Large intestine (tissue), 3 donors: ENCODE measurements around the gene WEE2. TPM values are rescaled to one million over a fixed set of nuclear protein-coding genes. Genes with fewer than 3 reads are reported as not detected.

Source experiments
- DNase-seq, 2 donors: peaks; one replicate each; pipeline versions ENCODE4 v3.0.0 to v3.0.0-alpha.2; 2013
- H3K27ac ChIP-seq: one replicate; pipeline ENCODE4 v1.5.1; 2013; ENCODE audit warnings: low read length
- H3K27me3 ChIP-seq: 2 replicates; pipeline ENCODE4 v1.6.1; 2013; ENCODE audit warnings: low read length; ENCODE audit not compliant: control insufficient read depth, insufficient read depth
- H3K36me3 ChIP-seq: 2 replicates; pipeline ENCODE4 v1.6.1; 2013; ENCODE audit warnings: low read length; ENCODE audit not compliant: control insufficient read depth, insufficient read depth
- H3K4me1 ChIP-seq: one replicate; pipeline ENCODE4 v1.6.1; 2013; ENCODE audit warnings: low read length; ENCODE audit not compliant: control insufficient read depth, insufficient read depth
- H3K4me3 ChIP-seq: one replicate; pipeline ENCODE4 v1.5.1; 2013; ENCODE audit warnings: low read length
- H3K9me3 ChIP-seq: one replicate; pipeline ENCODE4 v1.6.1; 2013; ENCODE audit warnings: mild to moderate bottlenecking, low read depth, low read length, moderate library complexity; ENCODE audit not compliant: control insufficient read depth
- WGBS: methylation state at CpG from one replicate; pipeline ENCODE4 v1.1.5; 2013; ENCODE audit warnings: low lambda C conversion rate; ENCODE audit not compliant: insufficient coverage; 5-methylcytosine and 5-hydroxymethylcytosine counted together
- polyA plus RNA-seq: library from polyadenylated mRNA; unstranded; fragments of 120-200 nt; gene quantifications from one replicate; pipeline ENCODE4 v1.2.1, GENCODE V29; 2013

Gene WEE2
- polyA plus RNA-seq, 1 donor, result 5.1 TPM

DNA sequence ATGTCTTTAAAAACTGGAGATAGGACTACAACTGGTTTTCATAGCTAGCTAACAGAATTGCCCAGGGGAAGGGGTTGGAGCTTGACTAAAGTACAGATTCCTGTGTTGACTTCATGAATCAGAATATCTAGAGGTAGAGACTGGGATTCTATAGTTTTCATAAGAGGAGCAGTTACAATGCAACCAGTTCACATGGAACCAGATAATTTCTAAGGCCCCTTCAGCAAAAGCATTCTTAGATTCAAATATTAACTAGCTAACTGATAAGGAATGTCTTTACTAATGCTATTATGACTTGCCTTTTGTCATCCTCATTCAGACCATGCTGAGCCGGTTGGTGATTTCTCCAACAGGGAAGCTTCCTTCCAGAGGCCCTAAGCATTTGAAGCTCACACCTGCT lies 5.7 kb downstream of the WEE2 start:
- DNase-seq, result peak in 1 of 2 donors; percentile 80

DNA sequence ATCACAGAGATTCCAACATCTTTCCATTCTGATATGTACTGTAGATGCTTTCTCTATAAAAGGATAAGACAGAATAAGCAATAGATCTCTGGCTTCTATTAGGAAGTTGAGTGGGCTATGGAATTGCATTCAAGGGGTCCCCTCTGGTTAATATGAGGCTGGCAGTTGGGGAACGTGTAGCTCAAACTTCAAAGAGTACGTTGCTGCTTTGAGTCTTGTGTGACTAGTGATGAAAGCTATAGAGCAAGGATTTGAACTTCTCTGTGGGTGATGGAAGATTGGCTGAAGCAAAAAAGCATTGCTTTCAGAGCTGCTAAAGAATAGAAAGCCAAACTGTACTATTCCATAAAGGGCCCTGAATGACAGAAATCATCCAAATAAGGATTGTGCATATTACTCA lies 6.4 kb downstream of the WEE2 start:
- no peak for DNase-seq
- Histone ChIP-seq H3K9me3 (no peaks in the 10 kb centered on the region), H3K4me1 (peaks cover 40% of the 10 kb centered on the region), H3K27ac (peak overlapping the region; percentile 76), H3K36me3 (no peaks in the 10 kb centered on the region), H3K4me3 (peak overlapping the region; percentile 2), H3K27me3 (no peaks in the 10 kb centered on the region)
- WGBS, result 40% methylated on average over 2 of the region's 2 CpGs

More for the DNA sequence above, 5.7 kb downstream of the WEE2 start:
- WGBS, result no CpG with 5 or more reads among the region's 1 CpG
- Histone ChIP-seq H3K27ac (peak overlapping the region; percentile 76), H3K27me3 (no peaks in the 10 kb centered on the region), H3K4me1 (peaks cover 40% of the 10 kb centered on the region), H3K9me3 (no peaks in the 10 kb centered on the region), H3K36me3 (no peaks in the 10 kb centered on the region), H3K4me3 (peak overlapping the region; percentile 2)

DNA sequence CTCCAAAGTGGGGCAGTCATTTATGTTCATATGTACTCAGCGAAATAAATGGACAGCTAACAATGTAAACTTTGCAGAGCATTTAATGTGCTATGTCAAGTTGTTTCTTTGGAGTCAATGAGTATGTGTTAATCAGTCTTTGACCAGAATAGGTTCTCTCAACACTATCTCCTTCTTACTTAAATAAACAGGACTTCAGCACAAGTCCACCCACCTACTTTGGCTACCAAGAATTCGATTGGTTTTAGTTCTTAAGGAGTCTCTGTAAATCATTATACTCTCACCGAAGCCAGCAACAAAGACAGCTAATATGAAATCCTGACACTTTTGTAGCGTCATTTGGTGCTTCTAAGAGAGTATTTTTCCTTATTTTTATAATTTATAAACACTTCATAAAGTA lies 6.9 kb downstream of the WEE2 start:
- no peaks in the 10 kb centered on the region for H3K9me3 ChIP-seq
- peaks cover 39% of the 10 kb centered on the region for H3K4me1 ChIP-seq
- H3K27ac ChIP-seq, result peak overlapping the region; percentile 76
- no peaks in the 10 kb centered on the region for H3K36me3 ChIP-seq
- peak; percentile 70 to 85 for DNase-seq
- 0% methylated on average over 1 of the region's 4 CpGs for WGBS
- no peak overlapping the region for H3K4me3 ChIP-seq
- H3K27me3 ChIP-seq, result no peaks in the 10 kb centered on the region

DNA sequence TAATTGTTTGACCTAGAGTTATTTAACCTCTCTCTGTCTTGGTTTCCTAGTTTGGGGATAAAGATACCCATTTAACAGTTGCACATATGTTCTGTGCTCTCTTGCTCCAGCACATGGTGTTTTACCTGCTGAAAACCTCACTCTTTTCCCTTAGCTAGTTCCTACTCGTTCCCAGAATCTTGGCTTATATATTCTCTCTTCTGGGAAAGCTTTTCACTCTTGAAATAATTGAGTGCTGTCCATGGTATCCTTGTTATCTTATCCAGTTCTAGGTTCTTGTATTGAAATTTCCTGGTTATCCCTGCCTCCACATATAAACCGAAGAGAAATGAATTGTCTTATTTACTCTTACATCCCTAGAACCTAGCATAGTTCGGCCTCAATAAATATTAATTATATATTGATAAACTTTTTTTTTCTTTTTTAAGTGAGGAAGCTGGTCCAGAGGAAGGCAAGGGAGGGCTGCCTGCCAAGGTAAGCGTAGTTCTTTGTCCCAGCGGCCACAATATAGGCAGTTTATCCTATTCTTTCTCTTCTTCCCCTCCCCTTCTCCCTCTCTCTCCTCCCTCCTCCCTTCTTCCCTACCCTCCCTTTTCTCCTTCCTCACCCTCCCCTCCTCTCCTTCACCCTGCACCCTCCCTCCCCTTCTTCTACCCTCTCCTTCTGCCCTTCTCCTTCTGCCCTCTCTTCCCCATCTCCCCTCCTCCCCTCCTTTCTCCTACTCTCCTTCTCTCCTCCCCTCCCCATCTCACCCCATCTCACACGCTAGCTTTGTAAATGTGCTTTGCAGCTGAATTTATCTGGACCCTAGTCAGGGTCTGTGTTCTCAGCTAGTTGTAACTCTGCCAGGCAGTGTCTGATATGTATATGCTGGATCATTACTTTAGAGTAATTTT lies 7.9 kb downstream of the WEE2 start:
- DNase-seq, result no peak
- Histone ChIP-seq H3K36me3 (no peaks in the 10 kb centered on the region), H3K27ac (peak overlapping the region; percentile 55), H3K27me3 (no peaks in the 10 kb centered on the region), H3K4me1 (peaks cover 38% of the 10 kb centered on the region), H3K9me3 (no peaks in the 10 kb centered on the region), H3K4me3 (peak overlapping the region; percentile 7)
- 70% methylated on average over 3 of the region's 6 CpGs for WGBS

DNA sequence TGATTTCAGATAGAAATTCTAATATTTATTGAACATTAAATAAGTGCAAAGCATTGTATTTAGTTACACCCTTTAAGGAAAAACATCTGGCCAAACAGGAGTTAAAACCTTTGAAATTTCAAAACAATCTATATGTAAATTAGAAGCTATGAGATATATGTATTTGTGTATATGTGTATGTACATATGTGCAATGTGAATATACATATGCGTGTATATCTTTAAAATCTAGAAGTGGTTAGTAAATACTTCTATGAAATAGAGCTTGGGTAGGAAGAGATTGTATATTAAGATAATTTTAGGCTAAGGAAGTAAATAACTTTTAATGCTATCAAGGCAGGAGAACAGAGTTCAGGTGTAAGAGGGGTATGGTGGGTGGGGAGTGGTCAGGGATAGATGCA lies 9.3 kb downstream of the WEE2 start:
- H3K4me3 ChIP-seq, result no peak overlapping the region
- no peak for DNase-seq
- H3K36me3 ChIP-seq, result no peaks in the 10 kb centered on the region
- no peaks in the 10 kb centered on the region for H3K27me3 ChIP-seq
- H3K9me3 ChIP-seq, result no peaks in the 10 kb centered on the region
- H3K27ac ChIP-seq, result no peak overlapping the region
- whole genome bisulfite sequencing, result 100% methylated on average over 1 of the region's 1 CpG
- H3K4me1 ChIP-seq, result peaks cover 31% of the 10 kb centered on the region

DNA sequence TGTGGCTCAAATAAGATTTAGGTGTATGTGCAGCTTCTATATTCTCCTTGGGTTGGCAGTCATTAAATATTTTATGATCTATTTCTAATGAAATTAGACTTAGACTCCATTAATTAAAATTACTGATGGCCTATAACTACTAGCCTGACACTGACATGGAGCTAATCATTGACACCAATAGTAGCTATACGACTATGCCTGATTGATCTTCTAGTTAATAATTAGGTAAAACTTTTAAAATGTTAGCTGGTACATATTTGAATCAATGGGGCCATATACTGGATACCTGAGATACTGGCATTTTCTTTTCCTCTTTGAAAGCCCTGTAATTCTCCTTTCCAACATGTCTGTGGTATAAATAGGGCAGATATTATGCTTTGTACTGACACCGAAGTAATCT lies 14.4 kb downstream of the WEE2 start:
- H3K36me3 ChIP-seq, result peaks cover 2% of the 10 kb centered on the region
- no peaks in the 10 kb centered on the region for H3K27me3 ChIP-seq
- no peak overlapping the region for H3K27ac ChIP-seq
- H3K9me3 ChIP-seq, result no peaks in the 10 kb centered on the region
- no peaks in the 10 kb centered on the region for H3K4me1 ChIP-seq
- no peak overlapping the region for H3K4me3 ChIP-seq
- DNase-seq, result no peak
- no CpG with 5 or more reads among the region's 2 CpGs for WGBS

DNA sequence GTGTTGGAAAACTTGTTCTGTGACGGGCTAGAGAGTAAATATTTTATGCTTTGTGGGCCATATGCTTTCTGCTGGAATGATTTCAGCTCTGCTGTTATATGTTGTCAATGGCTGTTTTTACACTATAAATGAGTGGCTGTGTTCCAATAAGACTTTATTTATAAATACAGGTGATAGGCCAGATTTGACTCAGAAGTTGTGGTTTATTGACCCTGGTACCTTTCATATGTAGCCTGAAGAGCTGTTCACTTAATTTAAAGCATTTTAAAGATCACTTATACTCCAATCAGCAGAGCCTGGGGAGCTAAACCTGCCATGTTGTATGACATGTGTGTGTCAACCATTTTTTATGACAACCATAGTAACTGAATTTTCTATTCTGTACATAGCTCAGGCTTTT lies 20.9 kb downstream of the WEE2 start:
- H3K4me1 ChIP-seq, result no peaks in the 10 kb centered on the region
- no peak overlapping the region for H3K4me3 ChIP-seq
- peaks cover 2% of the 10 kb centered on the region for H3K36me3 ChIP-seq
- no CpG with 5 or more reads among the region's 1 CpG for WGBS
- H3K9me3 ChIP-seq, result no peaks in the 10 kb centered on the region
- no peak for DNase-seq
- no peak overlapping the region for H3K27ac ChIP-seq
- no peaks in the 10 kb centered on the region for H3K27me3 ChIP-seq

DNA sequence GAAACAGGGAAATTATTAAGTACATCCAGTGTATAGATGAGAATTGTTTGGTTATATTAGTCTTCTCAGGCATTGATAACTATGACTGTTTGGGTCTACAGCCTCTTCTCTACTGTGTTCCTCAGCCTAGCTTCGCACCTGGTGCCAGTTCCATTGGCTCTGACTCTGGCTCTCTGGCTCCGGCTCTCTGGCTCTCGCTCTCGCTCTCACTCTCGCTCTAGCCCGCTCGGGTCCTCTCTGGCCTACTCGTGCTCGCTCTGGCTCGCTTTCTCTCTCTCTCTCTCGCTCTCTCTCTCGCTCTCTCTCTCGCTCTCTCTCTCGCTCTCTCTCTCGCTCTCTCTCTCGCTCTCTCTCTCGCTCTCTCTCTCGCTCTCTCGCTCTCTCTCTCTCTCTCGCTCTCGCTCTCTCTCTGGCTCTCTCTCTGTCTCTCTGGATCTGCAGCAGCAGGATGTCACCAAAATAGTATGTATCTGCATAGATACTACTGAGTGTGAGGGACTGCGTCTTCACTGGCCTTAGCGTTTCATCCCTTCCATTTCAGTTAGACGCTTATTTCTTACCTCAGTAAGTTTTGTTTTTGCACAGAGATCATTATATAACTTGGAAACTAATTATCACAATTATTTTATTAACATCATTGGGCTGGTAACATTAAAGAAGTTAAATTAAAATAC lies 23.5 kb downstream of the WEE2 start:
- Histone ChIP-seq H3K4me1 (no peaks in the 10 kb centered on the region), H3K27ac (no peak overlapping the region), H3K4me3 (no peak overlapping the region), H3K27me3 (no peaks in the 10 kb centered on the region), H3K9me3 (no peaks in the 10 kb centered on the region), H3K36me3 (no peaks in the 10 kb centered on the region)
- no peak for DNase-seq
- WGBS, result 96% methylated on average over 8 of the region's 24 CpGs

DNA sequence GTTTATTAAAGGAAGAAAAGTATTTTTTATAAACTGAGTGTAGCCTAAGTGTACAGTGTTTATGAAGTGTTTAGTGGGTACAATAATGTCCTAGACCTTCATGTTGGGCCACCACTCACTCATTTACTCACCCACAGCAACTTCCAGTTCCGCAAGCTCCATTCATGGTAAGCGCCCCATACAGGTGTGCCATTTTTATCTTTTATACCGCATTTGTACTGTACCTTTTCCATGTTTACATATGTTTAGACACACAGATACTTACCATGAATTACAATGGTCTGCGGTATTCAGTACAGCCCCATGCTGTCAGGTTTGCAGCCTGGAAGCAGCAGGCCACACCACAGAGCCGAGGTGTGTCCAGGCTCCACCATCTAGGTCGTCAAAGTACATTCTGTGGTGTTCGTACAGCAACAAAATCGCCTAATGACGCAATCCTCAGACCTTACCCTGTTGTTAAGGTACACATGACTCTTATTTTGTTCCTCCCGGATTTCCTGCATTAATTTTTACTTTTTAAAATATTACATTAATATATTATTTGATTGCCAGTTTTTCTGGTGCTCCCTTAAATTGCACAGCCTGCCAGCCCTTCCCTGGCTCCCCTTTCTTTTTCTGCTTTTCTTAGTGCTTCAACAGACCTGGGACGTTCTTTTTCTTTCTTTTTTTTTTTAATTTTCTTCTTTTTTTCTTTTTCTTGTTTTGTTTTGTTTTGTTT lies 29.1 kb downstream of the WEE2 start:
- H3K9me3 ChIP-seq, result no peaks in the 10 kb centered on the region
- no peaks in the 10 kb centered on the region for H3K27me3 ChIP-seq
- peak; percentile 51 to 74 for DNase-seq
- WGBS, result 0% methylated on average over 2 of the region's 11 CpGs
- H3K27ac ChIP-seq, result peak overlapping the region; percentile 88
- H3K36me3 ChIP-seq, result peaks cover 17% of the 10 kb centered on the region
- peak overlapping the region; percentile 73 for H3K4me3 ChIP-seq
- H3K4me1 ChIP-seq, result peaks cover 3% of the 10 kb centered on the region

DNA sequence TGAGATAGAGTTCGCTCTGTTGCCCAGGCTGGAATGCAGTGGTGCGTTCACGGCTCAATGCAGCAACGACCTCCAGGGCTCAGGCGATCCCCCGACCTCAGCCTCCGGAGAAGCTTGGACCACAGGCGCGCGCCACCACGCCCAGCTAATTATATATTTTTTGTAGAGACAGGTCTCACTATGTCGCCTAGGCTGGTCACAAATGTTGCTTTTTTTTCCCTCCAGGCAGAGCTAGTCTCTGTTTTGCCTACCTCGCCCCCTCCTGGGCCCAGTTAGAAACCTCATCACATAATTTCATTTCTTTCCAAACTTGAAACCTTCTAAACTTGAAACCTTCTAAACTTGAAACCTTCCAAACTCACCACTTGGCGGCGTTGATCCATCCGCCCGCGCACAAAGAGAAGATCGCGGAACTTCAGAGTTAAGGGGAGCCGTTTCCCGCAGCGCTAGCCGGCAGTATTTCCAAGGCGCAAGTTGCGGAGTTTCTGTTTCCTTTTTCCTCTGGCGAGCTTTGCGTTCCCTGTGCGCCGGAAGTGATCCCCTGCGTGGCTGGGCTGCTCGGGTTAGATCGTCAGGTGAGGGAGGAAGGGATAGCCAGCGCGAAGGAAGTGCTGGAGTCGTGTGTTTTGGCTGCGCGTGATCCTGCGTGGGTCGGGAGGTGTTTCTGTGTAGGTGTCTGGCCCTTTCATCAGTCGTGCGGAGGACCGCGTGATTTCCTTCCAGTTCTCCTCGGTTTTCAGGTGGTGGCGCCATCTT lies 29.9 kb downstream of the WEE2 start, which contains the start of gene SSBP1:
SSBP1 (plus strand) TSS at position 523 of the 756 bp plus-strand sequence. CDS start 809 bp downstream, outside the sequence.
- peaks cover 3% of the 10 kb centered on the region for H3K4me1 ChIP-seq
- peaks cover 19% of the 10 kb centered on the region for H3K36me3 ChIP-seq
- H3K4me3 ChIP-seq, result peak within 1 kb of the TSS; percentile 73
- H3K27ac ChIP-seq, result peak within 1 kb of the TSS; percentile 88
- no peaks in the 10 kb centered on the region for H3K27me3 ChIP-seq
- H3K9me3 ChIP-seq, result no peaks in the 10 kb centered on the region
- WGBS, result no CpG with 5 or more reads among the region's 46 CpGs
- DNase-seq, result peak; percentile 96 to 97
